Upper lobe of left lung (tissue), 4 donors: ENCODE data around the gene DST.

Experiments used
- EP300 ChIP-seq, 4 donors: sonication (generic); formaldehyde crosslinking; IDR thresholded peaks; one replicate each; pipeline ENCODE4 v1.5.1; 2017; ENCODE audit warnings: antibody characterized with exemption in 4 of 4, control low read depth in 2 of 4
- POLR2A ChIP-seq, 4 donors: fragments of 450-650 bp; IDR thresholded peaks; one replicate each; pipeline ENCODE4 v1.5.1; 2016 to 2017; ENCODE audit warnings: antibody characterized with exemption in 4 of 4, mild to moderate bottlenecking in 2 of 4
- TF ChIP-seq, protein P1 (sequence below), 6 experiments: fragments of 450-650 bp in 4 of 6; fragments of 200-600 bp in 2 of 6; sonication (generic) in 2 of 6; IDR thresholded peaks; one replicate each; pipeline ENCODE4 v1.5.1; 2016 to 2019; ENCODE audit warnings: antibody characterized with exemption in 6 of 6

DNA sequence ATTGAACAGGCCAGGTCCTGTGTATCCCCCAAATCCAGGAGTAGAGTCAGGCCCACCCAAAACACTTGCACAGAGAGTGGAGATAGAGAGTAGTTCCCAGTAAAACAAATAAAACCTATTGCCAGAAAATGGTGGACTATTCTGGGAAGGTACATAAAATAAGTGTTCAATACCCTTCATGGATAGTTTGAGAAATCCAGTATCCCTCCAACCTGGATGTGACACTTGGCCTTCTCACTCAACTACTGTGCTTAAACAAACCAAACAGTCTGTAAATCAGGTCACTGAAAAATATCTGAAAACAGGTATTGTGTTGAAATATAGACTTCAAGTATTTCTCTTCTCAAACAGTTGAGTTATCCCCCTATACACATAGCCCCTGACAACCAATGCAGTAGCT lies 233.7 kb downstream of the DST start:
- TF ChIP-seq, protein P1, sequence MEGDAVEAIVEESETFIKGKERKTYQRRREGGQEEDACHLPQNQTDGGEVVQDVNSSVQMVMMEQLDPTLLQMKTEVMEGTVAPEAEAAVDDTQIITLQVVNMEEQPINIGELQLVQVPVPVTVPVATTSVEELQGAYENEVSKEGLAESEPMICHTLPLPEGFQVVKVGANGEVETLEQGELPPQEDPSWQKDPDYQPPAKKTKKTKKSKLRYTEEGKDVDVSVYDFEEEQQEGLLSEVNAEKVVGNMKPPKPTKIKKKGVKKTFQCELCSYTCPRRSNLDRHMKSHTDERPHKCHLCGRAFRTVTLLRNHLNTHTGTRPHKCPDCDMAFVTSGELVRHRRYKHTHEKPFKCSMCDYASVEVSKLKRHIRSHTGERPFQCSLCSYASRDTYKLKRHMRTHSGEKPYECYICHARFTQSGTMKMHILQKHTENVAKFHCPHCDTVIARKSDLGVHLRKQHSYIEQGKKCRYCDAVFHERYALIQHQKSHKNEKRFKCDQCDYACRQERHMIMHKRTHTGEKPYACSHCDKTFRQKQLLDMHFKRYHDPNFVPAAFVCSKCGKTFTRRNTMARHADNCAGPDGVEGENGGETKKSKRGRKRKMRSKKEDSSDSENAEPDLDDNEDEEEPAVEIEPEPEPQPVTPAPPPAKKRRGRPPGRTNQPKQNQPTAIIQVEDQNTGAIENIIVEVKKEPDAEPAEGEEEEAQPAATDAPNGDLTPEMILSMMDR (IDR thresholded peaks at IDR 0.05), result no peak
- TF ChIP-seq POLR2A (IDR thresholded peaks at IDR 0.05) (no peak), EP300 (IDR thresholded peaks at IDR 0.05) (no peak)
